GM21723 (cell line): ENCODE results near the gene SYPL1.

Experiments
- ATAC-seq: cut with Tn5 transposase; IDR thresholded peaks from one replicate; pipeline ENCODE4 v1.9.1; 2021; ENCODE audit warnings: mild to moderate bottlenecking, moderate library complexity; ENCODE audit not compliant: unreplicated experiment

SYPL1 gene

DNA sequence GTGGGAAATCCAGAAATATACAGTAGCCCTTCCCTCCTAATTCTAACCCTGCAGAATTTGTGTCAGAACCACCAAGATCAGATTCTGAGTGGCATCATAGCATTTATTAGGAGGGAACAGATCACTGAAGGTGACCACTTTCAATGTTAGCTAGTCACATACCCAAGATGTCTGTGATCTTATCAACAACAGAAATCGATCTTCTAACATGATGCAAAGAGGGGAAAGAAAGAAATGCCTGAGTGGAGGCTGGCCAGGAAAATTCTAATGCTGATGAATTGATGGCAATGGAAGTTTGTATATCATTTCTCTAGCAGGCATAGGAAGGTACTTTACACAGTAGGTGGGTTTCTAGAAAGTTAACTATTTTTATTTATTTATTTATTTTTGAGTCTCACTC lies 10.6 kb upstream of the SYPL1 start:
- no peak for ATAC-seq

GRCh38 chr7:106121189-106121810 lies 9.2 kb upstream of the SYPL1 start:
- no peak for ATAC-seq

DNA sequence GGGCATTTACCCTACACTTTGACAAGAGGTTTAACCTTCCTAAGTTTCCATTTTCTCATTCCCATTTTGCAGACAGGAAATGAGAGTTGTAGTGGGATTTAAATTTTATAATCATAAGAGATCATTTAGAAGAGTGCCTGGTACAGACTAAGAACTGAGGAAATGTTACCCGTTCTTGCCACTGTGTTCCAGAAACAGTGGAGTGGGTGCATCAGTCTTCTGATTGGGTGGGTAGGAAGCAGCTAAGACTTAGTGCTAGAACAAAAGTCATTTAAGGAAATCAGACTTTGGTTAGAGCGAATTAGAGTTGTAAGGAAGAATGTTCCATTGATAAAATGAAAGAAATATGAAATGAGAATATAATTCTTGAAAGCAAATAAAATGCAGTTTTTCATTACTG lies 8.4 kb upstream of the SYPL1 start:
- ATAC-seq = no peak

DNA sequence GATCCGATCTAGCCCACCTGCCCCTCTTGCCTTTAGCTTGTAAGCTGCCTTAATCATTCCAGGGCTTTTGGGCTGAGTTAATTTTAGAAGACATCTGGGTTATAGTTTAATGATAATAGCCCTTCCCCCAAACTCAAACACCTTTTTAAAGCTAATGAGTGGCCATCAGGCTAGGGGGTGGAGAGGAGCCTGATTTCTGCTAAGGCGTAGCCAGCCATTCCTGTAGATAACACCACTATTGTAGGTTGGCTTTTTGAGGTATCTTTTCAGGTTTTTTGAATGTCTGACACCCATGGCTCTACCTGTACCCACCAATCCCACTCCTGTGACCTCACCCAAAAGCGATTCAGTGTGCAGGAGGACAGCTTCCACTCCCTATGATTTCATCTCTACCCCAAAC lies 7.6 kb upstream of the SYPL1 start:
- no peak for ATAC-seq

- ATAC-seq = no peak
Measured at GRCh38 chr7:106117786-106118544, 5.9 kb upstream of the SYPL1 start.

DNA sequence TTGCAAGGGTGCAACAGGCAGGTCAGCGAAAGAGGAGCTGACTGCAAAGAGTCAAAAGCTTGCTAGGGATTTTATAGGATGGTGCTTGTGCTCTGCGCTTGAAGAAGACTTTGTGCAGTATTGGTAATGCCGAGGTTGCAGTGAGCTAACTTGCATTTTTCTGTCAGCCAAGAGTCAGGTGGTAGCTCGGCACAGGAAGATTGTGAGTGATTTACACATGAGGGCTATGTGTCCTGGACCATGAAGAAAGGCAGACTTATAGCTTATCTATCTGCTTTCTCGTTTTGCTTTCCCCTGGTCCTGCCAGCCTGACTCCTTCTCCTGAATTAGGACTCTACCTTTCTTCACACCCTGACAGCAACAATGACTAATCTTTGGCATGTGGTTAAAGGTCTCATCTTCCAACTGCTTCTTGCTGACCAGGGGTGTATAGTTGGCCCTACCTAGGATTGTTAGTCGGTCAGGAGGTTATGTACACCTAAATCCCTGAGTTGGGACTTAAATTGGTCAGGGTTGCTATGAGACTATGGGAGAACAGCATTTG lies 4.1 kb upstream of the SYPL1 start:
- no peak for ATAC-seq

DNA sequence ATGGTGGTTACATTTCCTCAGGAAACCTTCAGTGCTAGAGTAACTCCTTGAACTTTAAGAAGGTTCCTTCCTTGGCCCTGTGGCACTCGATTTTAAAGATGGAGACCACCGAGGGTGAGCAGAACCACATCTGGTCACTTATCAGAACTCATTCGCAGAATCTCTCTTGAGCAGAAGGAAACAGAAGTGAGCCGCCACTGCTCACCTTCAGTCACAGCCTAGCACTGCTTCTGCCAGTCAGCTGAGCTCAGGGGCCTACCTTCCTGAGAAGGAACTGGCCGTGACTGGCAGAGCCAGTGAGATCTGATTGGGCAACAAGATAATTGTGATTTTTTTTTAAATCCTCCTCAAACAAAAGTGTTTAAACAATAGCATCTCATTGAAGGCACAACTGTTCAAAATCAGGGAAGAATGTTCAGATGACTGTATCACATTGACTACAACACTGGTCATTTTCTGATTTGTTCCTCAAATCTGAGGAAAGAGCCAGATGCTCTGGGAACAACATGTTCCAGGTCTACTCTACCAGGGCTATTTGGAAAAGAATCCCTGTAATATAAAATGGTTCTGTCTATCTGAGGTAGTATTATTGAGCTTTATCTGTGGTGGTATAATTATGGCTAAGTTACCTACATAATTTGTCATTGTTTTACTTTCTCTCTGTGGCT lies 2.7 kb upstream of the SYPL1 start:
- ATAC-seq = no peak

DNA sequence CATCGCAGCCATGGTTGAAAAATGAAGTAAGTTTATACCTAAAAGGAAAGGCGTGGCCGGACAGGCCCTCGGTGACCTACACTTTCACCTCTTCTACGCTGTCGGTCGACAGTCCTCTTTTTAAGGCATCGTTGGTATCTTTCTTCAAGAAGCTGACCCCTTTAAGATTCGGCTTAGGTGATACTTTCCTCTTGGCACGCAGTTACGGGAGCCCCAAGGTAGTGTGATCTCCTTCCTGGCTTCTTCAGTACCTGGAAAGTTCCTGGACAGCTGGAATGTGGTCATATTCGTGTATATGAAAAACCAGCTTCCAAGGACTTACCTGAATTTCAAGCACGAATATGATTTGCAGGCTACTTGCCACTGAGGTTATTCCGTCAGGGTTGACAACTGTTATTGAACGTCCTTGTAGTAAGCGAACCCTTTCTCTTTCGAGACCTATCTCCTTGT lies 885 bp upstream of the SYPL1 start:
- ATAC-seq = no peak

DNA sequence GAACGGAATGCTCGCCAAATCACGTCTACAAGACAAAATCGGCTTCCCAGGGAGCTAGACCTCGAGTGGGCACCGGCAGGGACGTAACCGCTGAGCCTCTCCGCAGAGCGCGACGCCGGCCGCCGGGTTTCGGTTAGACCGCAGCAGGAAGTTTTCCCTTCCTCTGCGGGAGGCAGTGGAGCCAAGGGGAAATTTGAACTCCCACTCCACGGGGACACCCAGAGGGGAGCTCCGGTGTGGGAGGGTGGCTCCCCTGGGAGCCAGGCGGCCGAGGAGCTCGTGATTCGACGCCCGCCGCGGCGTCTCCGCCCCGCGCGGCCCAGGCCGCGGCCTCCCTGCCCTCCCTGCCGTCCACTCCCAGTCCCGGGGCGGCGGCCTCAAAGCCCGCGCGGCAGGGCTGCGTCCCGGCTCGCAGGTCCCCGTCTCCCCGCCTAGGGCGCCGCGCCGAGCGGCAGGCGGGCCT lies 426 bp downstream of the SYPL1 start:
- ATAC-seq = peak; percentile 36

- ATAC-seq = no peak
Measured at GRCh38 chr7:106110885-106111654, 1.0 kb downstream of the SYPL1 start.

DNA sequence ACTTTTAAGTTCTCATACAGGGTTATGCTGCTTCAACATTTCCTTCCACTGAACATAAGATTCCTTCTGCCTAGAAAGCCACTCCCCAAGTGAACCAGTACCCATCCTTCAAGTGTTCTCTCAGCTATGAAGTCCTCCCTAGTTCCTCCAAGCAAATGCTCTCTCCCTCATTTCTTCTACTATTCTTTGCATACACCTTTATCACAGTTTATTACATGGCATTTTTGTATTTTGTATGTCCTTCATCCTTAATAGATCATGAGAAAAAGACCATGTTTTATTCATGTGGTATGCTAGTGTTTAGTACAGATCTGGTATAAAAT lies 1.9 kb downstream of the SYPL1 start:
- ATAC-seq = no peak

DNA sequence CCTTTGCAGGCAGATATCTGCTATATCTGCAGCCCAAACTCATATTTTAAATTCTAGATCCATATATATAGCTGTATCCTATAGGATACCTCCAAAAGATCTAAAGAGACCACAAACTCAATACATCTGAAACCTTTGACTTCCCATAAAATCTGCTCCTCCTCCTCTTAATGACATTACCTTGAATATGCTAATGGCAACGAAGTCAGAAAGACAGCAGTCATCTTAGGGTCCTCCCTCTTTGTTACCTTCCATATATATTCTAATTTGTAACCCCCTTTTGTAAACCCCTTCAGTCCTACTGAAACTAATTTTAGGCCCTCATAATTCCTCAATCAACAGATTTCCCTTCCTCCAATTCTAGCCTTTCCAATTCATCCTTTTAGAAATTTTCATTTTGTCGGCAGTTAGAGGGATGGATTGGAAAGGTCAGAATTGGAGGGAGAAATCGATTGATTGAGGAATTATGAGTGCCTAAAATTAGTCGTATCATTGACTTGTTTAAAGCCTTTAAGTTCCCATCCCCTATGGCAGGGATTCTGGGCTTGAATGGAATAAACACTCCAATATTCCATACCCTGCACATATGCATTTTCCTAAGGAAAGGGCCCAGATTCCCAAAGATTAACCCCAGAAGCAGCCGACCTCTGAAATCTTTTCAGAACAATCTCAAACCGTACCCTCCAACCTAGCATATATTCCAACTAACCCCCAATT lies 2.4 kb downstream of the SYPL1 start:
- ATAC-seq = no peak

- no peak for ATAC-seq
Measured at GRCh38 chr7:106108991-106109390, 3.1 kb downstream of the SYPL1 start.

- ATAC-seq = no peak
Measured at GRCh38 chr7:106104721-106105260, 7.3 kb downstream of the SYPL1 start.

DNA sequence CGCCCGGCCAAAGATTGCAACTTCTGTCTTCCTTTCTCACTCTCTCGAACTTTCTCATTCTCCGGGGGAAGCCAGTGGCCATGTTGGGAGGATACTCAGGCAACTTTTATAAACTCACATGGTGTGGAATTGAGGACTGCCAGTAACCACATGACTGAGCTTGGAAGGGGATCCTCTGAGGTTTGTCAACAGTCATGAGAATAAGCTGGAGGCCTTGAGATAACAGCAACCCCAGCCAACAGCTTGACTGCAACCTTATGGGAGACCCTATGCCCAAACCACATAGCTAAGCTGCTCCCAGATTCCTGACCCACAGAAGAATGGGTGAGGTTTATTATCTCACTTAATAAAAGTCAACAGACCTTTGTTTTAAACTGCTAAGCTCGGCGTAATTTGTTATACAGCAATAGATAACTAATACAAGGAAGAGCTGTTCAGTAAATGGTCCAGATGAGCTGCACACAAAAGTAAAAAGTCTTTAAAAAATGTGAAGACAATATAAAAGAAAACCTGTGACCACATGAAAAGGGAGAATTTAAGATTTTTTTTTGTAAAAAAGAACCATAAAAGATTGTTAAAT lies 9.6 kb downstream of the SYPL1 start:
- no peak for ATAC-seq

- no peak for ATAC-seq
Measured at GRCh38 chr7:106101726-106102125, 10.4 kb downstream of the SYPL1 start.

DNA sequence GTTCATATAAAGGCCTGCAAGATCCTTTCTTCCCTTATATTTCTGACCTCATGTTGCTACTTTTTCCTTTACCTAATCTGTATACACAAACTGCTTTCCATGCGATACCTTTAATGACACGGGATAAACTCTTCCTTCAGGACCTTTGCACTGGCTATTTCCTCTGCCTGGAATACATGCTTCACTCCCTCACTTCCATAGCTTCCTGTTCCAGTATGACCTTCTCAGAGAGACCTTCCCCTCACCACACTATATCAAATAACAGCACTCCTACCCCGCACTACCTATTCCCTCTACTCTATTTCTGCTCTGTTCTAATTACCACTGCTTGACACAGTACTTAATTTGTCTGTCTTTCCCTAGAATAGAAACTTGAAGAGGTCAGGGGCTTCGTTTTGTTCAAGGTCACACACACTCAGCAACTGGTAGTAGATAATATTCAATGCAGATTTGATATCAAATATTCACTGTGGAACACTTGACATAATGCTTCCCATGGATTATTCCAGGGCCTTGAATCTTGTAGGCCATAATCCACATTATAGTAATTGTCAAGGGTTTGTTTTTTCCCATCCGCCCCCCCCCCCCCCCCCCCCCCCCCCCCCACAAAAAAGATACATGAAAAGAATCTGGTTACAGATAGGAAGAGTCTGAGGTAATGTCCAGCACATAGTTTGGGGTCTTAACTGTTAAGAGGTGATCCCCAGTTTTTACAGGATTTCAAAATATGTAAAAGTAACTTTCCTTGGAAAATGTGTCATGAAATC lies 11.1 kb downstream of the SYPL1 start:
- ATAC-seq = no peak

- no peak for ATAC-seq
Measured at GRCh38 chr7:106099539-106099938, 12.6 kb downstream of the SYPL1 start.

DNA sequence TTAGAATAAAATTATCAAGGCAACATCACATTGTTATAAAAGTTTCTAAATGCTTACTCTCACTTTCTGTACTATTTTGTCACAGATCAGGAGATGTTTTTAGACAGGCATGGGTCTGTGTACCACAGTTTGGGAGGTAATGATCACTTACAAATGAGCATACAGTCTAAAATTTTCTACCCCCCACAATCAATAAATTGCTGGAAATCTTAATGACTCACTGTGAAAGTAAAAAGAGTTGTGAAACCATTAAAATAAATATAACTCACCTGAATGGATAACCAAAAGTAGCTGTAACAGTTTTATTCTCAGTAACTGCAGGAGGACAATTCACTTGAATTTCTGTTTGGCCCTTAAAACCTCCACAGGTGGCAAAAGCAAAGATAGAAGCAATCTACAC lies 13.2 kb downstream of the SYPL1 start:
- no peak for ATAC-seq
